ENCODE results near the gene HPS5. TPM values are rescaled to one million over a fixed set of nuclear protein-coding genes. Genes with fewer than 3 reads are reported as not detected.
"Not testable (repeated sequence)": the region's sequence is repeated elsewhere in the genome, so short reads cannot be mapped to it uniquely, and the experiment has no call there.

The HPS5 gene, protein sequence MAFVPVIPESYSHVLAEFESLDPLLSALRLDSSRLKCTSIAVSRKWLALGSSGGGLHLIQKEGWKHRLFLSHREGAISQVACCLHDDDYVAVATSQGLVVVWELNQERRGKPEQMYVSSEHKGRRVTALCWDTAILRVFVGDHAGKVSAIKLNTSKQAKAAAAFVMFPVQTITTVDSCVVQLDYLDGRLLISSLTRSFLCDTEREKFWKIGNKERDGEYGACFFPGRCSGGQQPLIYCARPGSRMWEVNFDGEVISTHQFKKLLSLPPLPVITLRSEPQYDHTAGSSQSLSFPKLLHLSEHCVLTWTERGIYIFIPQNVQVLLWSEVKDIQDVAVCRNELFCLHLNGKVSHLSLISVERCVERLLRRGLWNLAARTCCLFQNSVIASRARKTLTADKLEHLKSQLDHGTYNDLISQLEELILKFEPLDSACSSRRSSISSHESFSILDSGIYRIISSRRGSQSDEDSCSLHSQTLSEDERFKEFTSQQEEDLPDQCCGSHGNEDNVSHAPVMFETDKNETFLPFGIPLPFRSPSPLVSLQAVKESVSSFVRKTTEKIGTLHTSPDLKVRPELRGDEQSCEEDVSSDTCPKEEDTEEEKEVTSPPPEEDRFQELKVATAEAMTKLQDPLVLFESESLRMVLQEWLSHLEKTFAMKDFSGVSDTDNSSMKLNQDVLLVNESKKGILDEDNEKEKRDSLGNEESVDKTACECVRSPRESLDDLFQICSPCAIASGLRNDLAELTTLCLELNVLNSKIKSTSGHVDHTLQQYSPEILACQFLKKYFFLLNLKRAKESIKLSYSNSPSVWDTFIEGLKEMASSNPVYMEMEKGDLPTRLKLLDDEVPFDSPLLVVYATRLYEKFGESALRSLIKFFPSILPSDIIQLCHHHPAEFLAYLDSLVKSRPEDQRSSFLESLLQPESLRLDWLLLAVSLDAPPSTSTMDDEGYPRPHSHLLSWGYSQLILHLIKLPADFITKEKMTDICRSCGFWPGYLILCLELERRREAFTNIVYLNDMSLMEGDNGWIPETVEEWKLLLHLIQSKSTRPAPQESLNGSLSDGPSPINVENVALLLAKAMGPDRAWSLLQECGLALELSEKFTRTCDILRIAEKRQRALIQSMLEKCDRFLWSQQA
- 44.5 TPM for total RNA-seq

DNA sequence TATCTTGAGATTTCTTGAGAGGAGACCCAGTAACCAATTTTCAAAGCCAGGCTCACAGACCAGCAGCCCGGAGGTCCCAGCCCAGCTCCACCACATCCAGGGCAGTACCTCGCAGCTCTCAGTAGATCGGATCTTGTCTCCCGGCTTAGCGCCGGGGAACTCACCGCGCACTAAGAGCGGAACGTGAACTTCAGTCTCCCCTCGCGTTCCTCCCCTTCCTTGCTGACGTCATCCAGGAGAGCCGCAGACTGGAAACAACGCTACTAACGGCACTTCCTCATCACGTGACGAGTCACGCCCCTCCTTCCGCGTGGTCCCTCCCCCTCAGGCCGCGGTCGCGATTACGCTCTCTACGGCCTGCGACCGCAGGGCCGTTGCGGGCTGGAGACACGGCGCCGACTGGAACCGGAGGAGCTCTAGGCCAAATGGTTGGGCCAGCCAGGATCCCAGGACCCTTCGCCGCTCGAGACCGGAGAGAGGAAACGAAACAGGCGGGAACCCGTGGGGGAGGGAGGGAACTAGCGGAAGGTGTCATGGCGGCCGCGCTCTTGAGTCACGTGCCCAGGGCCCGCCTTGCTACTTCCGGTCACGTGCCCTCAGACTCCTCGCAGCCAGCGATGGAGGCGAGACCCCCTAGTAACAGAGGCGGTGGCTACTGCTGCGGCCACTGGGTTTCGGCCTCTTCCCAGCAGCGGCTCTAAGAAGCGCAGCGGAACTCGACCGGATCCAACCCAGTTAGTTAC is at the start of gene HPS5, which contains the start of gene GTF2H1:
Gene HPS5, minus strand, starts transcription at position 172 of the 743 bp plus-strand sequence. CDS start 4,282 bp downstream, outside the sequence.
Gene GTF2H1, plus strand, starts transcription at position 599 of the 743 bp plus-strand sequence. CDS start 10,508 bp downstream, outside the sequence.
- ATAC-seq (peak; percentile 99), DNase-seq (ENCODE audit: low spot score) (peak; percentile 98)
- intact Hi-C loops (cut with DNase I) = no loop called here

DNA sequence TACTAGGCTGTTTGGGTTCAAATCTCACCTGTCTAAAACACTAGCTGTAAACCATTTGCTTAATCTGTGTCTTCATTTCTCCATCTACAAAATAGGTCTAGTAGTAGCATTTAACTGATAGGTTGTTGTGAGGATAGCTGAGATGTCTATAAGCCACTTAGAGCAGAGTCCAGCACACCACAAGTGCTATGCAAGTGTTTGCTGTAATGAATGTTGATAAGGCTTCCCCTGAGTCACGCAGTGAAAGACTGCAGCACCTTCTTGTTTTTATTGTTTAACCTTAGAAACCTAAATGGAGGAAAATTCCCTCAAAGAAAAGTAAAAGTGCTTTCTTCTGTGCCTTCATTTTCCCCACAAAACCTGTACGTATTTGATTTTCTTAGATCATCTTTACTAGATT is 49.3 kb upstream of the HPS5 start:
- ATAC-seq = no peak
- intact Hi-C loops (cut with DNase I) = no loop called here
- no peak for DNase-seq (ENCODE audit: low spot score)

DNA sequence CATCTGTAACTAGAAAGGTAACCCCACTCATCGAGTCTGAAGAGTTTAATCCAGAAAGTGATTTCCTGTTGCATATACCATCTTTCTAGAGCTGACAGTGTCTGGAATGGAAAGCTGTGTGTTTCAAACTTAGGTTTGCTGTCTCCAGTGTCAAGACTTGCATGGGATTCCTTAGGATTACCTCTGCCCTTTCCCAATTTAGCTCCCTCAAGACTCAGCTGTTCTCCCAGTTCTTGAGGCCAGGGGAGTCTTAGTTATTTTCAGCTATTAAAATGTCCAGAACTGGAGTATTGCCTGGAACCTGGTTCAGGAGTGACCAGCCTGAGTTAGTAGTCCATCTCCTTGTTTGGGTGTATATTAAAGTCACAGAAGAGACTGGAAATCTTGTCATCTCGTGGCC is 47.5 kb upstream of the HPS5 start:
- ATAC-seq (no peak), DNase-seq (ENCODE audit: low spot score) (no peak)
- intact Hi-C loops (cut with DNase I) = no loop called here

GRCh38 chr11:18368221-18368620 is 46.3 kb upstream of the HPS5 start:
- intact Hi-C loops (cut with DNase I) = no loop called here
- no peak for ATAC-seq
- DNase-seq (ENCODE audit: low spot score) = no peak

GRCh38 chr11:18367431-18367830 is 45.5 kb upstream of the HPS5 start:
- intact Hi-C loops (cut with DNase I) = no loop called here
- no peak for ATAC-seq
- DNase-seq (ENCODE audit: low spot score) = no peak

DNA sequence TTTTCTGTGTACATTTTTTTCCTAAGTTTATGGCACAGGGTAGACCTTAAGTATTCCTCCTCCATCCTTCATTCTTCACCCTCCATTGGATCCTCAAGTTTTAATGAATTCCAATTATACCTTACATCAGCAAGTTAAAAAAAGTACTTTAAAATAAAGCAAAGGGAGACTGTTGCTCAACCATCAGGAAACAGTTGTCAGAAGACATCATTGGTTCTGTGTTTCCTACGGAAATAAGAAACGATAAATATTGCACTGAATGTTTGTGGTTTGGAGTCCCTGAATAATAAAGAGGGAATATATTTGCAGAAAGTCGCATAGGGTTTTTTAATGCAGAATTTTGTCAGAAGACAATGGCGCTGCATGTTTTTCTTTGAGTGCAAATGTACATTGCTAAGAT is 44.3 kb upstream of the HPS5 start:
- ATAC-seq (no peak), DNase-seq (ENCODE audit: low spot score) (no peak)
- intact Hi-C loops (cut with DNase I) = no loop called here

- intact Hi-C loops (cut with DNase I) = no loop called here
- ATAC-seq = no peak
- DNase-seq (ENCODE audit: low spot score) = no peak
Measured at GRCh38 chr11:18365741-18366140, 43.8 kb upstream of the HPS5 start.

- ATAC-seq (no peak), DNase-seq (ENCODE audit: low spot score) (no peak)
- intact Hi-C loops (cut with DNase I) = no loop called here
Measured at GRCh38 chr11:18364495-18365073, 42.6 kb upstream of the HPS5 start.

DNA sequence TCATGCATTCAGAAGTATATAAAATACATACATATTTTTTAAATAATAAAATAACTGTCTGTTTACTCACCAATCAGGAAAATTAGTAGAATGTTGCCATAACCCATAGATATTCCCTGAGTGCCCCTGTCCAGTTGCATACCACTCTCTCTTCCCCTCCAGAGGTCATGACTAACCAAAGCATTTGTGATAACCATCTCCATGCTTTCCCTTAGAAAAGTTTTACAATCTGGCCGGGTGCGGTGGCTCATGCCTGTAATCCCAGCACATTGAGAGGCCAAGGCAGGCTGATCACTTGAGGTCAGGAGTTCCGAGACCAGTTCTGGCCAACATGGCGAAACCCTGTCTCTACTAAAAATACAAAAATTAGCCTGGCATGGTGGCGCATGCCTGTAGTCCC is 39.2 kb upstream of the HPS5 start:
- DNase-seq (ENCODE audit: low spot score) (no peak), ATAC-seq (no peak)
- intact Hi-C loops (cut with DNase I) = no loop called here

GRCh38 chr11:18358646-18359045 is 36.7 kb upstream of the HPS5 start:
- no peak for ATAC-seq
- no peak for DNase-seq (ENCODE audit: low spot score)
- intact Hi-C loops (cut with DNase I) = no loop called here

DNA sequence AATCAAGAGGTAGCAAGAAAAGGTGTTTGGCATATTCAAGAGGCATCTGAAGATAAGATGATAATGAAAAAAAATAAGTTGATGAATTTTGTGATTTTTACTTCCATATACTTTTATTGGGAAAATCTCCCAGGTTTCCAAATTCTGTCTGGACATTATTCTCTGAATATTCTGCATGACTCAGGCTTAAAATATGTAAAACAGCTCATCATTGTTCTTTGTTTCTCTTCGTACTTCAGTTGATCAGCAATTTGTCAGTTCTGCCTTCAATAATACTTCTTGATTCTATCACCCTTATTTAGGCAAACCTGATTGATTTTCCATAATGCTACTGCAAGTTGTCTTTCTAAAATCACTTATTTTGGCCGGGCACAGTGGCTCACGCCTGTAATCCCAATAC is 30.6 kb upstream of the HPS5 start:
- ATAC-seq = no peak
- intact Hi-C loops (cut with DNase I) = no loop called here
- no peak for DNase-seq (ENCODE audit: low spot score)

DNA sequence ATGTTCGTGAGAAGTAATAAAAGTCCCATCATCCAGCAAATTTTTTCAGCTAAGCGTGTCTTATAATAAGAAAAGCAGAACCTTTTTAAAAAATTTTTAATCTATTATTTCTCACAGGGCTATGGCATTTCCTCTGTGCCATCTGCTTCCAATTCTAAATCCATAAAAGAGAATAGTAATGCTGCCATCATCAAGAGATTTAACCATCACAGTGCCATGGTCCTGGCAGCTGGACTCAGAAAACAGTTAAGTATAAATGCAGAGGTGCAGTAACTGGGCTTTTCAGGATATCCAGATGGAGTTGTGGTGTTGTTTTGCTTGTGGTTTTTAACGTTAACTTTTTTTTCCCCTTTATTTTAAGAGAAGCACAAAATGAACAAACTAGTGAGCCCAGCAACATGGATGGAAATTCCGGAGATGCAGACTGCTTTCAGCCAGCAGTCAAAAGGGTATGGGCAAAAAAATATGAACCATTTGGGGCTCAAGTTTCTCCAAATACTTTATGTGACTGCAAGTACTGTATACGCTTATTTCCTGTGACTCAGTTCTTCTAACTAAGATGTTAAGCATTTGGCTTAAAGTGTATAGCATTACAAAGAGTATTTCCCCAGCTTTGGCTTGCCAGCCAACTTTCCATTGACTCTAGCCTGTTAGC is 25.7 kb upstream of the HPS5 start:
- DNase-seq (ENCODE audit: low spot score) = no peak
- intact Hi-C loops (cut with DNase I) = no loop called here
- no peak for ATAC-seq

DNA sequence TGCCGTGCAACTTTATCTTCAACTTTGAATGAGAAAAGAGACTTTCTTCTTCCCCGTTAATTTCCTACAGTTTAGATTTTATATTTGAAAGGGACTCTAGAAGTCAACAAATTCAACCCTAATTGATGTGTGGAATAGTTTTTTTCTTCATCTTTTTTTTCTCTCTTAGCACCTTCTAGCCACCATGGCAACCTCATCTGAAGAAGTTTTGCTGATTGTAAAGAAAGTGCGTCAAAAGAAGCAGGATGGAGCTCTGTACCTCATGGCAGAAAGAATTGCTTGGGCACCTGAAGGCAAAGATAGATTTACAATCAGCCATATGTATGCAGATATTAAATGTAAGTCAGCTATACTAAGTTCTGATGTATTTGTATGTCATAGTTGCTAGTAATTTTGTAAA is 11.0 kb upstream of the HPS5 start:
- ATAC-seq (no peak), DNase-seq (ENCODE audit: low spot score) (no peak)
- intact Hi-C loops (cut with DNase I) = no loop called here

GRCh38 chr11:18332302-18332701 is 10.4 kb upstream of the HPS5 start:
- intact Hi-C loops (cut with DNase I) = no loop called here
- ATAC-seq (no peak), DNase-seq (ENCODE audit: low spot score) (no peak)

- ATAC-seq (no peak), DNase-seq (ENCODE audit: low spot score) (no peak)
- intact Hi-C loops (cut with DNase I) = no loop called here
Measured at GRCh38 chr11:18330921-18331320, 9.0 kb upstream of the HPS5 start.

GRCh38 chr11:18329196-18329870 is 7.4 kb upstream of the HPS5 start:
- ATAC-seq (no peak), DNase-seq (ENCODE audit: low spot score) (no peak)
- intact Hi-C loops (cut with DNase I) = no loop called here

GRCh38 chr11:18324381-18324780 is 2.4 kb upstream of the HPS5 start:
- no peak for ATAC-seq
- intact Hi-C loops (cut with DNase I) = no loop called here
- DNase-seq (ENCODE audit: low spot score) = no peak

- DNase-seq (ENCODE audit: low spot score); intact Hi-C loops (cut with DNase I); ATAC-seq: not testable (repeated sequence)
Measured at GRCh38 chr11:18323881-18324280, 1.9 kb upstream of the HPS5 start.
